Esophagus muscularis mucosa (tissue), 3 donors: Measurements from ENCODE around the gene AGPAT4.

Experiments
- CTCF ChIP-seq, 3 experiments: fragments of 200-600 bp in 2 of 3; fragments of 450-650 bp in 1 of 3; sonication (generic) in 2 of 3; IDR thresholded peaks; one replicate each; pipeline ENCODE4 v1.5.1; 2017 to 2019; ENCODE audit warnings: antibody characterized with exemption in 3 of 3, mild to moderate bottlenecking in 2 of 3, moderate library complexity in 1 of 3
- POLR2A ChIP-seq: fragments of 450-650 bp; IDR thresholded peaks from one replicate; pipeline ENCODE4 v1.6.1; 2017; ENCODE audit warnings: antibody characterized with exemption, moderate library complexity, mild to moderate bottlenecking, low read depth

- TF ChIP-seq CTCF (IDR thresholded peaks at IDR 0.05) (no peak), POLR2A (no peak)
Observed at GRCh38 chr6:161107779-161108730, 165.8 kb downstream of the AGPAT4 start.
